ENCODE data around the gene DCUN1D3.
"Not testable (repeated sequence)": the region's sequence is repeated elsewhere in the genome, so short reads cannot be mapped to it uniquely, and the experiment has no call there.

The DCUN1D3 gene

DNA sequence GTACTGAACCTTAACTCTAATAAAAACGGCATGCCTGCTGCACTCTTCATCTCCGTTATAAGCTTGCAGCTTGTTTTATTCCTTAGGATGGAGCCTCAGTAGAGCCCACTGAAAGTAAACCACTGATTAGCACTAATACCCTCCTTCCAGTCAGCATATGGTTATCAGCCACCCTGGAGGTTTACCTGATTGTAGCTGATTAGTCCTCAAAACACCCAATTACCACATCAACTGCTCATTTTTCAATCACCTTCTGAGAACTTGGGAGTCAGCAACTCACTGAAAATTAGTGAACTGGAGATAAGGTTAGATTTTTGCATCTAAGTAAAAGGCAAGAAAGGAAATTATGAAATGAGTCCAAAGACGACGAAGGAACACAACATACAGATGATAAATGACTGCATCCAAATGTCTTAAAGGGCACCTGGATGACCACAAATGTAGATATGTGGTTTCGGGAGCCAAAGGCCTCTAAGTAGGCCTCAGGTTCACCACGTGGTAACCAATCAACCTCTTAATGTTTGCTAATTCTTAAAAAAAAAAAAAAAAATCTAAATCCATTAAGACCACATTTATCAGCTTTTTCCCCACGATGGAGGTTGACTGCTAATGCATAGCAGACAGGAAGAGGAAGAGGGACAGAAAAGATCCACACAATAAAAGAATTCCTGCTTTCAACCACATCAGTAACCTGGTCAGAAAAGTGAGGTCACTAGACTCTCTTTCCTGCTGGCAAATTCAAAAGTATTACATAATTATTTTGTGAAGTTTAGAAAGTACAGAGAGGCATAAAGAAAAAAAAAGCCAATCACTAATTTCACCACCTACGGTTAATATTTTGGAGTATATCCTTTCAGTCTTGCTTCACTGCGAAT lies 28.0 kb downstream of the DCUN1D3 start:
- H3K27me3 Mint-ChIP-seq: no peaks in the 10 kb centered on the region
- CTCF ChIA-PET: interaction anchor here (2.6 kb wide), 1 partner anchor 22 kb away, joined by 6 read pairs; no protein-coding TSS in a partner anchor

DNA sequence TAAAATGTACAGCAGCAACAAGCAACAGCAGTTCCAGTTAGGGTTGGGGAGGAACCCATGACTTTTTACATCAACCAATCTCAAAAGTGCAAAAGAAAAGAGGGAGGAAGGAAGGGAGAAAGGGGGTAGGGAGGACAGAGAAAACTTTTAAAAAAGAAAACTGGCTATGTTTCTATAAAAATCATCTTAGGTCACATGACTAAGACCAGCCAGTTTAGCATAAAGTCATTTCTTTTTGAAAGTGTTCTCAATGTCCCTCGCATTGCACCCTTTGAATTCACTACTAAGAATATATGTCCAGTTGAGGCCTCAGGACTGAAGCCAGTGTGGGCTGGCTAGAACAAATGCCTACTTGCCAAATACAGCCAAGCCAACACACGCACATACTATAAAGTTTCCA lies 28.9 kb downstream of the DCUN1D3 start:
- CTCF ChIA-PET: interaction anchor here (1.4 kb wide), 1 partner anchor 21 kb away, joined by 5 read pairs; no protein-coding TSS in a partner anchor
- Mint-ChIP-seq H3K27ac (no peak overlapping the region), H3K4me3 (no peak overlapping the region)

More for the DNA sequence above, 28.0 kb downstream of the DCUN1D3 start:
- no peak for DNase-seq
- Mint-ChIP-seq H3K4me3 (no peak overlapping the region), H3K9me3 (no peaks in the 10 kb centered on the region), H3K27ac (no peak overlapping the region), H3K4me1 (peaks cover 69% of the 10 kb centered on the region), H3K36me3 (peaks cover 17% of the 10 kb centered on the region)

DNA sequence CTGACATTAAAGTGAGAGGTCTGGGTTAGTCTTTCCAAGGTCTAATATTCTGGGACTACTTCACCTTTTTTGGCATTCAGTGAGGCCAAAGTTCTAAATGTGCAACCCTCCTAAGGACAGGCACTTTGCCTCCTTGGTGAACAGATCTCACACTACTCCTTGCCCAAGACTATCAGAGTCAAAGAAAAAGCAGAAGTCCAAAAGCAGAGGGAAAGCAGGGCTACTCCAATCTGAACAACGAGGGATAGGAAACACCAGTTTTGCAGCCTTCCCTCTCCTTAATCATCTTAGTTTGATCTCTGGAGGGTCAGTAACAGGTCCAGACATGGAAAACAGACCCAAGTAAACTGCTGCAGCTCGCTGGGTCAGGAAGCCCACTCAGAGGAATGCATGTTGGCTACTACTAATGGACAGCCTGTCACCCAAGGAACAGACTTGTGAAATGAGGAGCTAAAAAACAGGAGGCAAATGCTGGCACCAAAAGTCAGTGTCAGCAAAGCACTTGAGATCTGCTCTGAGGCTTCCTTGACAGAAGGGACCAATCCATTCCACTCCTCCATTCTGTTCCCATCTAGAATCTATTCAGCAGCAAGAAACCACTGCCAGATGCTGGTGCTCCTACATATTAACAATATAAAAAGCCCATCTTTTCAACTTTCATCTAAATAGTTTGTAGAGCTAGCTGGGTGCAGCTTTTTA lies 29.9 kb downstream of the DCUN1D3 start:
- Mint-ChIP-seq H3K27ac (no peak overlapping the region), H3K4me3 (no peak overlapping the region), H3K27me3 (no peaks in the 10 kb centered on the region), H3K4me1 (peaks cover 68% of the 10 kb centered on the region), H3K9me3 (no peaks in the 10 kb centered on the region), H3K36me3 (peaks cover 16% of the 10 kb centered on the region)
- CTCF ChIA-PET: interaction anchor here (0.6 to 1.4 kb wide), 2 partner anchors 20 to 74 kb away, joined by 5 read pairs; no protein-coding TSS in a partner anchor
- no peak for DNase-seq

More for the DNA sequence above, 28.9 kb downstream of the DCUN1D3 start:
- Mint-ChIP-seq H3K36me3 (peaks cover 14% of the 10 kb centered on the region), H3K9me3 (no peaks in the 10 kb centered on the region), H3K4me1 (peaks cover 67% of the 10 kb centered on the region), H3K27me3 (no peaks in the 10 kb centered on the region)
- no peak for DNase-seq

DNA sequence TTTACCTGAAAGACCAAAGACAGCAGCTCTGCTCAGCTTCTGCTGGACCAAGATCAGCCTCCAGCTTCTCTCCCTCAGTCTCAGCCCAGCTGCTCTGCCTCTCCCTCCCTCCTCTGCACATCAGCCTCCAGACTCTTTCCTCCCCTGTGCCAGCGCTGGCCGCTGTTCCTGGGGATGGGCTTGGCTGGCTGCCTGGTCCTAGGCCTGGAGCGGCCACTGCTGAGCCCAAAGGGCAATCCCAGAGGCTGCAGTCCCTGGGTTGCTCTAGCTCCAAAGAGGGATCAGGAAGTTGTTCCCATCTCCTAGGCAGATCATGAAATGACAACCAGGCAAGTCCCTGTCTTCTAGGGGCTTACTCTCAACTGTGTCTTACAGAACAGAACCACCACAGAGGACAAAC lies 31.3 kb downstream of the DCUN1D3 start:
- Mint-ChIP-seq H3K9me3 (no peaks in the 10 kb centered on the region), H3K27me3 (no peaks in the 10 kb centered on the region), H3K4me1 (peaks cover 61% of the 10 kb centered on the region), H3K27ac (peak overlapping the region; percentile 19), H3K36me3 (peaks cover 21% of the 10 kb centered on the region), H3K4me3 (no peak overlapping the region)
- DNase-seq: no peak
- CTCF ChIA-PET: interaction anchor here (0.7 to 3.6 kb wide), 2 partner anchors 16 to 18 kb away, joined by 3 to 20 read pairs; no protein-coding TSS in a partner anchor

DNA sequence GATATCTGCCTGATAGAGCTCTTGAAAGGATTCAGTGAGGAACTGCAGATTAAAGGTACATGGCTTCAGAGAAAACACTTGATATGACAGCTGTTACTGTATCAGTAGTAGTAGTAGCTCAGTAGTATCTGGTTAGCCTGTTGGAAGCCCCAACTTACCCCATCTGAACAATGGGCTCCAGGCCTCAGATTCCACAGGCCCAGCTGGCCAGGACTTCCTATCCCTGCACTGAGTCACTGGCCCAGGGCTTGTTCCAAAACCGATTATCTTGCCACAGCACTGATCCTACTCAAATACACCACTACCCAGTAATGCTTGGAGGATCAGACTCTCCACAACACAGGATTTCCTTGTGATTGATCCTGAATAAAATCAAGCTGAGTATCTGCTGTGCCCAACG lies 32.6 kb downstream of the DCUN1D3 start:
- Mint-ChIP-seq H3K36me3 (peaks cover 25% of the 10 kb centered on the region), H3K27me3 (no peaks in the 10 kb centered on the region), H3K9me3 (no peaks in the 10 kb centered on the region), H3K27ac (no peak overlapping the region), H3K4me3 (no peak overlapping the region), H3K4me1 (peaks cover 50% of the 10 kb centered on the region)
- DNase-seq: no peak
- CTCF ChIA-PET: interaction anchor here (0.7 to 3.6 kb wide), 3 partner anchors 16 to 77 kb away, joined by 3 to 20 read pairs (median 4); no protein-coding TSS in a partner anchor

DNA sequence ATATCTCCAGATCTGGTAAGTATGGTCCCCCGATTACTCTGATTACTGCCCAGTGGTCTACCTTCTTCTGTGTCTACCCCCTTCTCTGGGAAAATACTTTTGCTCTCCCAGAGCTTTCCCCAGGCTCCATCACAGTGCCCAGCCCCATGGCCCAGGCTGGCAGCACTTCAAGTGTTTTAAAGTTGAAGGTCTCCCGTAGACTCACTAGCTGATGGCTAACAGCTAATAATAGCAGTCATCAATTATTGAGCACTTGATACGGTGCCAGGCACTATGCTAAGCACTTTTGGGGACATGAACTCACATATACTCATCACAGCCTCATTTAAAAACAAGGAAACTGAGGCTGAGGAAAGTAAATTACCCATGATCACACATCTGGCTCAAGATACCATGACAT lies 33.4 kb downstream of the DCUN1D3 start:
- Mint-ChIP-seq H3K4me1 (peaks cover 43% of the 10 kb centered on the region), H3K36me3 (peaks cover 28% of the 10 kb centered on the region), H3K27ac (no peak overlapping the region), H3K9me3 (no peaks in the 10 kb centered on the region), H3K4me3 (no peak overlapping the region), H3K27me3 (no peaks in the 10 kb centered on the region)
- DNase-seq: no peak
- CTCF ChIA-PET: interaction anchor here (1.2 to 3.6 kb wide), 2 partner anchors 8 to 16 kb away, joined by 4 to 20 read pairs; no protein-coding TSS in a partner anchor

DNA sequence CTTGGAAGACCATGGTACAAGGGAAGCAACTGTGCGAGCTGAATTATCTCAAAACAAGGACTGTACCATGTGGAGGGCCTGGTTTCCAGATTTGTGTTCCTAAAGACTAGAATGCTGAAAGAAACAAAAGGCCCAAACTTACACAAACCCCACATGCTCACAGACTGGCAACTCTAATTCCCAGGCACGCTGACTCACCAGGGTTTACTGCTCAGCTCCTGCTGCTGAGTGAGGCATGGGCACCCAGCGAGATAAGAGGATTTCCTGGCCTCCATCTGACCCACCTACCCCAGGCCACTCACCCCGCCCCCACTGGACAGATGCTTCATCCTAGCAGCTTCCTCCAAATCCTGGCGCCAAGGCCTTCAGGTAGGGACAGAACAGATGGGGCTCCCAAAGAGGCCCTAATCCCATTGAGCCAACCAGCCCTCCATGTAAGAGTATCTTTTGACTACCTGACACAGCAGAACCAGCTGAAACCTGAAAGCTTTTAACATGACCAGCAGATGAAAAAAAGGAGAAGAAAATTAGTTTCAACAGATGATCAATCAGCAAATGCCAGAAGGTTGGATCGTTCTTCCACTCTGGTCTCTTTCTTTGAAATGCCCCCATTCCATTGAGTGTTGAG lies 33.9 kb downstream of the DCUN1D3 start:
- no peak for DNase-seq
- no peaks in the 10 kb centered on the region for H3K27me3 Mint-ChIP-seq
- peaks cover 29% of the 10 kb centered on the region for H3K36me3 Mint-ChIP-seq
- peaks cover 38% of the 10 kb centered on the region for H3K4me1 Mint-ChIP-seq
- no peak overlapping the region for H3K4me3 Mint-ChIP-seq
- H3K9me3 Mint-ChIP-seq: no peaks in the 10 kb centered on the region
- H3K27ac Mint-ChIP-seq: no peak overlapping the region
- CTCF ChIA-PET: interaction anchor here (1.2 to 3.6 kb wide), 2 partner anchors 8 to 16 kb away, joined by 4 to 20 read pairs; no protein-coding TSS in a partner anchor

DNA sequence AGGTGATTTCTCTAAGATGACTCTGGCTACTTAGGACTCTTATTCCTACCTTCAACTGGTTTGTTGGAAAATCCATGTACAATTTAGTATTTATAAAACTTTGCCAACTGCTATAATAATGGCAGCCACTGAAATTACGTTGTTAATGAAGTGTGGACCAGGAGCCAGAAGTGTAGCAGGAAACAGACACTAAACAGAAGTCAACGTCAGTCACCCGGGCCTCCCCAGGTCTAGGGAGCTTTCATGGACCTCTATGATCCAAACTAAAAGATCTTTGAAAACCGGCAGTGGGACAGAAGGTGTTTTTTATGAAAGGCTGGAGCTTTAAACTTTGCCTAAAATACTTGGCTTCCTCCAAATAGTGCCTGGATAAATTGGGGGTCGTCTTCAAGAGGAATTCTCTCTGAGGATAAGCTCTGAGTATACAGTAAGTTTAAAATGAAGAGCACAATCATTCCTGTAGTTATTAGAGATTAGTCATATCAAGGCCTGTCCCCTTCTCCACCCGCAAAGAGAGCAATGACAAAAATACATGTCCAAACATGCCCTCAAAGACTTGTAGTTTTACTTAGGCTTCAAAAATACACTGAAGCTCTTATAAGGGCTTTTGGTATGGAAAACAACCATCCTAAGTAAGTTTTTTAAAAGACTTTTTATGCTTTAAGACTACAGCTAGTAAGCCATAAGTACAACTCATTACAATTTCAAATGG lies 34.6 kb downstream of the DCUN1D3 start:
- DNase-seq: no peak
- Mint-ChIP-seq H3K9me3 (no peaks in the 10 kb centered on the region), H3K27ac (no peak overlapping the region), H3K4me1 (peaks cover 33% of the 10 kb centered on the region), H3K27me3 (no peaks in the 10 kb centered on the region), H3K36me3 (peaks cover 26% of the 10 kb centered on the region), H3K4me3 (no peak overlapping the region)
- CTCF ChIA-PET: interaction anchor here (1.1 to 3.6 kb wide), 4 partner anchors 9 to 15 kb away, joined by 3 to 20 read pairs (median 4); no protein-coding TSS in a partner anchor

DNA sequence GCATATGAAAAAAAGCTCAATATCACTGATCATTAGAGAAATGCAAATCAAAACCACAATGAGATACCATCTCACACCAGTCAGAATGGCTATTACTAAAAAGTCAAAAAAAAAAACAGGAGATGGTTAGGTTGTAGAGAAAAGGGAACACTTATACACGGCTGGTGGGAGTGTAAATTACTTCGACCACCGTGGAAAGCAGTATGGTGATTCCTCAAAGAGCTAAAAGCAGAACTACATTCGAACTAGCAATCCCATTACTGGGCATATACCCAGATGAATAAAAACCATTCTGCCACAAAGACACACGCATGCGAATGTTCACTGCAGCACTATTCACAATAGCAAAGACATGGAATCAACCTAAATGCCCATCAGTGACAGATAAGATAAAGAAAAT lies 35.8 kb downstream of the DCUN1D3 start:
- H3K27ac Mint-ChIP-seq, DNase-seq, H3K4me3 Mint-ChIP-seq, H3K27me3 Mint-ChIP-seq, H3K9me3 Mint-ChIP-seq: not testable (repeated sequence)
- Mint-ChIP-seq H3K36me3 (peaks cover 34% of the 10 kb centered on the region), H3K4me1 (peaks cover 29% of the 10 kb centered on the region)
- CTCF ChIA-PET: interaction anchor here (1.6 kb wide), 1 partner anchor 11 kb away, joined by 3 read pairs; no protein-coding TSS in a partner anchor

DNA sequence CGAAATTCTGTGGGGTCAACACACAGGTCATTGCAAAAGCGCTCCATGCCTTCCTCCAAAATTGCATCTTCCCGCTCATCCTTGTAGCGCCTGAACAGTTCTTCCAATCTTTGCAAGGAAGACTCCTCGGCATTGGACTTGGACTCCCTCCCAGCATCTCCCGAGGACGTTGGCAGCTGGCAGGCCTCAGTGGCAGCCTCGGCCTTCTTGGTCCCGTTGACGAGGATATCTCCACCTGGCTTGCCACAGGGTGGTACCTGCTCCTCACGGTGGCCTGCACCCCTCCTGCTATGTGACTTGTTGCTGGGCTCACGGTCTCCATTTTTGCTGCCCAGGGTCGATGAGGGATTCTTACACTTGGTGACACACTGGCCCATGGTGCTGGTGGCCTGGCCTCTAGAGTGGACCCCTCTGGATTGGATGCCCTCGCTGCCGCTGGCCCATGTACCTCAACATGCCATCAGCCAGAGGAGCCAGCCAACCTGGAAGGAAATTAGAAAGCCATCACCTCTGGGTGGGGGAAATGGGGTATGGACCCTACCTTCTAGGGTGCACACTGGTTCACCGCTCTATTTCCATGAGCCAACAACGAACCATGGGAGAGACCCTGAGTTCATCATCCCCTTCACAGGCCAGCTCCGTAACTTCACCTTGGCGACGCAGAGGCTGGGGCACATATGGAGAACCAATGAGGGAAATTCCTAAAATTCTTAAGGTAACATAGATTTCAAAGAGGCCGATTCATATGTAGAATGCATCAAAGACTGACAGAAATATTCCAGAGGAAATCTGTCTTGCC lies 37.8 kb downstream of the DCUN1D3 start:
- Mint-ChIP-seq H3K4me1 (peaks cover 24% of the 10 kb centered on the region), H3K36me3 (peaks cover 34% of the 10 kb centered on the region), H3K27ac (no peak overlapping the region), H3K27me3 (no peaks in the 10 kb centered on the region), H3K4me3 (no peak overlapping the region), H3K9me3 (no peaks in the 10 kb centered on the region)
- no peak for DNase-seq
- CTCF ChIA-PET: no interaction called here

DNA sequence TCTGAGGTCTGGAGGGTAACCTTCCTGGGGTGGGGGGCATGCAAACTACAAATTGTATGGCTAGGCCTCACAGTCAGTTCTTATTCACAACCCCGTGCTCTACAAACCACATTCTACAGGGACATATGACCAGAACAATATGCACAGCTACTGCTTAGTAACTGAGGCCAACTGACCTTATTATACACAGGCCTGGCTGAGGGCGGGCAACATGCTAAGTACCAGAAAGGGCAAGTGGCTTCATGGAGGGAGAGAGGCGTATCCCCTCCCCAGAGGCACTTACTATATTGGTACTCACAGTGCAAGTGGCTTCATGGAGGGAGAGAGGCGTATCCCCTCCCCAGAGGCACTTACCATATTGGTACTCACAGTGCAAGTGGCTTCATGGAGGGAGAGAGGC lies 39.2 kb downstream of the DCUN1D3 start:
- CTCF ChIA-PET, H3K4me3 Mint-ChIP-seq, H3K27me3 Mint-ChIP-seq, DNase-seq, H3K27ac Mint-ChIP-seq, H3K9me3 Mint-ChIP-seq: not testable (repeated sequence)
- Mint-ChIP-seq H3K4me1 (peaks cover 30% of the 10 kb centered on the region), H3K36me3 (peaks cover 40% of the 10 kb centered on the region)

DNA sequence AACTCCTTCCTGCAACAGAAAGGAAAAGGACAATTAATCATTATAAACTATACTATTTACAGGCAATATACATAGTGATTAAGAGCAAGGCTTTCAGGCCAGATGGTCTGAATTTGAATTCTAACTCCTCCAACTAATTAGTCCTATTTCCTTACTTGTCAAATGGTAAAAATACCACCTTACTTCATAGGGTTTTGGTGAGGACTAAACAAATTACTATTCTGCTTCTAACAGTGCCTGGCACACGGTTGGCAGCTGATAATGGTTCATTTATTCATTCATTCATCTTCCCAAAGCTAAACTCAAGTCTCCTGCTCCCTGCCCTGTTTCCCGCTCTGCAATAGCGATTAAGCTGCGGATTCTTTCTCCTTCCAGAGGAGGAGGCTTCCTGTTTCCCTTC lies 39.8 kb downstream of the DCUN1D3 start:
- no peaks in the 10 kb centered on the region for H3K9me3 Mint-ChIP-seq
- no peak overlapping the region for H3K4me3 Mint-ChIP-seq
- CTCF ChIA-PET: no interaction called here
- no peaks in the 10 kb centered on the region for H3K27me3 Mint-ChIP-seq
- H3K36me3 Mint-ChIP-seq: peaks cover 39% of the 10 kb centered on the region
- H3K4me1 Mint-ChIP-seq: peaks cover 24% of the 10 kb centered on the region
- no peak overlapping the region for H3K27ac Mint-ChIP-seq
- DNase-seq: no peak

DNA sequence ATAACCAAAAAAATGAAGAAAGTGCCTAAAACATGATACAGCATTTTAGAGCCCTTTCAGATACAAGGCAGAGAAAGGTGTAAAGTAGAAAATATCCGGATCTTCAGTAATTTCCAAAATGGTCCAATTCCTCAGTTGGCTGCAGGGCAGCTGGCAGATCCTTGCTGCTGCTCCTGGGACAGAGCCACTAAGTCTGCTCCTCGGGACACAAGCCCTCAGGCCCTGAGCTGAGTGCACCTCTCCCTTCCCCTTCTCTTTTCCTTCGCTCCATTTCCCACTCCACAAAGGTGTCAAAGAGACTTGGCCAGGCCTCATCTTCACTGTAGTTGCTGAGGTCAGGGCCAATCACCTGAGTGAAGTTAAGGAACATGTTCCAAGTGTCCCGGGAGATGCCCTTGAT lies 40.5 kb downstream of the DCUN1D3 start:
- Mint-ChIP-seq H3K27me3 (no peaks in the 10 kb centered on the region), H3K36me3 (peaks cover 41% of the 10 kb centered on the region), H3K4me3 (no peak overlapping the region), H3K4me1 (peaks cover 21% of the 10 kb centered on the region), H3K9me3 (no peaks in the 10 kb centered on the region), H3K27ac (no peak overlapping the region)
- CTCF ChIA-PET: no interaction called here
- no peak for DNase-seq

All from activated naive CD4-positive, alpha-beta T cell treated with anti-CD3 and anti-CD28 coated beads, Interleukin-2, amount 10 ng/mL, durations not matched to agents 7 days and 5 days (primary cell).